ENCODE data around the gene TRAF2. TPM values are rescaled to one million over a fixed set of nuclear protein-coding genes. Genes with fewer than 3 reads are reported as not detected.

TRAF2 gene
- total and polyA plus RNA-seq, 2 donors (not counting 3 experiments of a cell fraction or from before 2014, with no cell fraction given): 10.9 to 23.1 TPM

GRCh38 chr9:136969150-136969549, 82.8 kb downstream of the TRAF2 start:
- Histone ChIP-seq H2AFZ (ENCODE audit: low read depth, low read length) (no peak overlapping the region), H3K36me3 (ENCODE audit: control insufficient read depth in 2 of 2, extremely low read depth in 1 of 2, insufficient read depth in 2 of 2, low read length in 2 of 2) (no peaks in the 10 kb centered on the region), H4K20me1 (replicated peaks; ENCODE audit: control insufficient read depth, extremely low read depth, insufficient read depth, low read length) (no peaks in the 10 kb centered on the region), H3K9me1 (replicated peaks; ENCODE audit: control insufficient read depth, extremely low read depth, insufficient read depth, low read length) (no peaks in the 10 kb centered on the region), H3K4me2 (ENCODE audit: insufficient read depth, low read length) (no peak overlapping the region), H3K9ac (replicated peaks; ENCODE audit: extremely low read depth, insufficient read depth, low read length) (no peak overlapping the region), H3K27ac (ENCODE audit: insufficient read depth, low read depth, low read length) (no peak overlapping the region), H3K79me2 (ENCODE audit: control insufficient read depth, insufficient read depth, low read length) (no peaks in the 10 kb centered on the region), H3K27me3 (ENCODE audit: control insufficient read depth in 2 of 2, insufficient read depth in 2 of 2, low read length in 2 of 2) (no peaks in the 10 kb centered on the region), H3K4me3 (replicated peaks in 1 of 3; ENCODE audit: insufficient read depth in 1 of 3, low read depth in 1 of 3, low read length in 3 of 3) (no peak overlapping the region), H3K9me3 (replicated peaks; ENCODE audit: control insufficient read depth, insufficient read depth, low read length) (no peaks in the 10 kb centered on the region), H3K4me1 (ENCODE audit: control insufficient read depth, extremely low read depth, insufficient read depth, low read length) (no peaks in the 10 kb centered on the region)
- ChIA-PET CTCF (interaction anchor here (1.3 to 1.7 kb wide), 2 partner anchors 60 to 65 kb away, joined by 3 to 5 read pairs; no protein-coding TSS in a partner anchor), POLR2A (no interaction called here)
- intact Hi-C loops (cut with micrococcal nuclease) (no loop called here), dilution Hi-C loops (cut with MboI; ENCODE audit: extremely low pct_ligation_motif_present, low sequenced_read_pairs) (no loop called here)
- TF ChIP-seq POLR2AphosphoS5 (IDR thresholded peaks at IDR 0.05; ENCODE audit: insufficient read depth, low read depth, low read length): no peak
- BruUV-seq (replicated peaks): no TSS peak
- FAIRE-seq (no peak), DNase-seq (ENCODE audit: low read depth, low spot score) (no peak)

- intact Hi-C loops (cut with micrococcal nuclease) (no loop called here), dilution Hi-C loops (cut with MboI; ENCODE audit: extremely low pct_ligation_motif_present, low sequenced_read_pairs) (no loop called here)
- Histone ChIP-seq H3K9me3 (replicated peaks; ENCODE audit: control insufficient read depth, insufficient read depth, low read length) (no peaks in the 10 kb centered on the region), H3K36me3 (ENCODE audit: control insufficient read depth in 2 of 2, extremely low read depth in 1 of 2, insufficient read depth in 2 of 2, low read length in 2 of 2) (no peaks in the 10 kb centered on the region), H3K79me2 (ENCODE audit: control insufficient read depth, insufficient read depth, low read length) (no peaks in the 10 kb centered on the region), H3K4me2 (ENCODE audit: insufficient read depth, low read length) (no peak overlapping the region), H3K9ac (replicated peaks; ENCODE audit: extremely low read depth, insufficient read depth, low read length) (no peak overlapping the region), H3K4me3 (replicated peaks in 1 of 3; ENCODE audit: insufficient read depth in 1 of 3, low read depth in 1 of 3, low read length in 3 of 3) (no peak overlapping the region), H3K9me1 (replicated peaks; ENCODE audit: control insufficient read depth, extremely low read depth, insufficient read depth, low read length) (no peaks in the 10 kb centered on the region), H4K20me1 (replicated peaks; ENCODE audit: control insufficient read depth, extremely low read depth, insufficient read depth, low read length) (no peaks in the 10 kb centered on the region), H3K27me3 (ENCODE audit: control insufficient read depth in 2 of 2, insufficient read depth in 2 of 2, low read length in 2 of 2) (no peaks in the 10 kb centered on the region), H3K27ac (ENCODE audit: insufficient read depth, low read depth, low read length) (no peak overlapping the region), H2AFZ (ENCODE audit: low read depth, low read length) (no peak overlapping the region), H3K4me1 (ENCODE audit: control insufficient read depth, extremely low read depth, insufficient read depth, low read length) (no peaks in the 10 kb centered on the region)
- ChIA-PET CTCF (interaction anchor here (1.3 kb wide), 1 partner anchor 60 kb away, joined by 3 read pairs; no protein-coding TSS in a partner anchor), POLR2A (no interaction called here)
- BruUV-seq (replicated peaks): no TSS peak
- FAIRE-seq: no peak
- no peak for DNase-seq (ENCODE audit: low read depth, low spot score)
- no peak for TF ChIP-seq MAX (IDR thresholded peaks at IDR 0.05; ENCODE audit: insufficient read depth, insufficient read length)
These were observed 83.5 kb downstream of the TRAF2 start for GRCh38 chr9:136969774-136970173.
